ENCODE measurements around the gene KRT73. TPM values are rescaled to one million over a fixed set of nuclear protein-coding genes. Genes with fewer than 3 reads are reported as not detected.

The KRT73 gene
- total and polyA plus RNA-seq, 2 donors (not counting 3 experiments of a cell fraction or from before 2014, with no cell fraction given), result not detected

DNA sequence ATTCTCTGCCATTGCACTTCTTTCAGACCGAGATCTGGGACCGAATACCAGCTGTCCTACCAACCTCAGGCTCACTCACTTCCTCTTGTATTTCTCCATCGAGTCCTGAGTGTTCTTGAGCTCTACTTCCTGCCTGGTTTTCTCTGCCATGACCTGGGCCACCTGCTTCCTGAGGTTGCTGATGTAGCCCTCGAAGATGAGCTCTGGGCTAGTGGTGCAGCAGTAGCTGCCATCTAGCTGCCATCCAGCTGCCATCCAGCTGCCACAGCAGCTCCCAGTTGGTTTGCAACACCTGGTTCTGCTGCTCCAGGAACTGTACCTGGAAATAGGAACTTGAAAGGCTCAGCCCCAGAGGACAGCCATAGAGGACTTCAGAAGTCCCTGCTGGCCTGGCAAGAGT, 15.0 kb upstream of the KRT73 start:
- ChIA-PET POLR2A (no interaction called here), CTCF (interaction anchor here (1.1 kb wide), 1 partner anchor 25 kb away, joined by 3 read pairs; no protein-coding TSS in a partner anchor)
- Histone ChIP-seq H3K79me2 (ENCODE audit: control insufficient read depth, insufficient read depth, low read length) (no peaks in the 10 kb centered on the region), H3K27me3 (ENCODE audit: control insufficient read depth in 2 of 2, insufficient read depth in 2 of 2, low read length in 2 of 2) (peaks cover 6 to 11% of the 10 kb centered on the region in 2 experiments), H3K36me3 (ENCODE audit: control insufficient read depth in 2 of 2, extremely low read depth in 1 of 2, insufficient read depth in 2 of 2, low read length in 2 of 2) (no peaks in the 10 kb centered on the region), H3K4me2 (ENCODE audit: insufficient read depth, low read length) (no peak overlapping the region), H3K4me1 (ENCODE audit: control insufficient read depth, extremely low read depth, insufficient read depth, low read length) (no peaks in the 10 kb centered on the region), H2AFZ (ENCODE audit: low read depth, low read length) (no peak overlapping the region), H3K4me3 (replicated peaks in 1 of 3; ENCODE audit: insufficient read depth in 1 of 3, low read depth in 1 of 3, low read length in 3 of 3) (no peak overlapping the region), H3K9me1 (replicated peaks; ENCODE audit: control insufficient read depth, extremely low read depth, insufficient read depth, low read length) (no peaks in the 10 kb centered on the region), H3K9me3 (replicated peaks; ENCODE audit: control insufficient read depth, insufficient read depth, low read length) (no peaks in the 10 kb centered on the region), H4K20me1 (replicated peaks; ENCODE audit: control insufficient read depth, extremely low read depth, insufficient read depth, low read length) (no peaks in the 10 kb centered on the region), H3K9ac (replicated peaks; ENCODE audit: extremely low read depth, insufficient read depth, low read length) (no peak overlapping the region), H3K27ac (ENCODE audit: insufficient read depth, low read depth, low read length) (no peak overlapping the region)
- dilution Hi-C loops (cut with MboI; ENCODE audit: extremely low pct_ligation_motif_present, low sequenced_read_pairs) (no loop called here), intact Hi-C loops (cut with micrococcal nuclease) (no loop called here)
- TF ChIP-seq EZH2 (IDR thresholded peaks at IDR 0.05; ENCODE audit: borderline replicate concordance, low read depth, low read length, severe bottlenecking) (no peak), GATA2 (IDR thresholded peaks at IDR 0.05; ENCODE audit: insufficient read depth, insufficient read length, low read depth, low read length) (no peak), JUN (IDR thresholded peaks at IDR 0.05; ENCODE audit: borderline replicate concordance, insufficient read depth, insufficient read length, low read depth) (no peak), MYC (IDR thresholded peaks at IDR 0.05; ENCODE audit: low read depth, low read length) (no peak), FOS (IDR thresholded peaks at IDR 0.05; ENCODE audit: borderline replicate concordance, insufficient read depth, low read length) (no peak)
- TF ChIP-seq, protein P1, sequence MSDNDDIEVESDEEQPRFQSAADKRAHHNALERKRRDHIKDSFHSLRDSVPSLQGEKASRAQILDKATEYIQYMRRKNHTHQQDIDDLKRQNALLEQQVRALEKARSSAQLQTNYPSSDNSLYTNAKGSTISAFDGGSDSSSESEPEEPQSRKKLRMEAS (IDR thresholded peaks at IDR 0.05; ENCODE audit: insufficient read depth, insufficient read length), result no peak
- TF ChIP-seq, protein P2, sequence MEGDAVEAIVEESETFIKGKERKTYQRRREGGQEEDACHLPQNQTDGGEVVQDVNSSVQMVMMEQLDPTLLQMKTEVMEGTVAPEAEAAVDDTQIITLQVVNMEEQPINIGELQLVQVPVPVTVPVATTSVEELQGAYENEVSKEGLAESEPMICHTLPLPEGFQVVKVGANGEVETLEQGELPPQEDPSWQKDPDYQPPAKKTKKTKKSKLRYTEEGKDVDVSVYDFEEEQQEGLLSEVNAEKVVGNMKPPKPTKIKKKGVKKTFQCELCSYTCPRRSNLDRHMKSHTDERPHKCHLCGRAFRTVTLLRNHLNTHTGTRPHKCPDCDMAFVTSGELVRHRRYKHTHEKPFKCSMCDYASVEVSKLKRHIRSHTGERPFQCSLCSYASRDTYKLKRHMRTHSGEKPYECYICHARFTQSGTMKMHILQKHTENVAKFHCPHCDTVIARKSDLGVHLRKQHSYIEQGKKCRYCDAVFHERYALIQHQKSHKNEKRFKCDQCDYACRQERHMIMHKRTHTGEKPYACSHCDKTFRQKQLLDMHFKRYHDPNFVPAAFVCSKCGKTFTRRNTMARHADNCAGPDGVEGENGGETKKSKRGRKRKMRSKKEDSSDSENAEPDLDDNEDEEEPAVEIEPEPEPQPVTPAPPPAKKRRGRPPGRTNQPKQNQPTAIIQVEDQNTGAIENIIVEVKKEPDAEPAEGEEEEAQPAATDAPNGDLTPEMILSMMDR (IDR thresholded peaks at IDR 0.05; ENCODE audit: extremely low read depth in 1 of 2, insufficient read depth in 1 of 2, low read depth in 1 of 2, low read length in 2 of 2), result no peak
- no TSS peak for BruUV-seq (replicated peaks)
- FAIRE-seq (no peak), DNase-seq (ENCODE audit: low read depth, low spot score) (no peak)
